GM18526 (cell line): ENCODE measurements around the gene SLC39A11.

Source experiments
- POLR2A ChIP-seq: IDR thresholded peaks from 3 replicates; pipeline ENCODE4 v1.6.1; 2011; ENCODE audit not compliant: insufficient read length; ENCODE audit errors: extremely low read depth

The SLC39A11 gene

DNA sequence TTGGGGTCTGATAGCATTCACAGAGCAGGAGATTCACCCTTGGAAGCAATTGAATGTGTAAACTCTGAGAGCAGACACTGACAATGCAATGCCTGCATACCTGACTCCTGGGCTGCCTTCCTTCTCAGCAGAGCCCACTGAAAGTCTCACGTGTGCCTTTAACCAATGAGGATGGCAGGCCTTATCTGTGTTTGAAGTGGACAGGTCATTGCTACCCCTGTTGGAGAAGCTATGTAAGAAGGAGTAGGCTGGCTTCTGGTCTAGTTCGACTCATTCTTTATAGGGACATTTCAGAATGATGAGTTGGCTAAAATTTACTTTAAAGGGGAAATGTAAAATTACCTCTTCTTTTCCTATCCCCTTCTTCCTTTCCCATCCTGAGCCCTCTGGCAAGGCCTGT lies 446.3 kb downstream of the SLC39A11 start:
- TF ChIP-seq POLR2A = no peak

DNA sequence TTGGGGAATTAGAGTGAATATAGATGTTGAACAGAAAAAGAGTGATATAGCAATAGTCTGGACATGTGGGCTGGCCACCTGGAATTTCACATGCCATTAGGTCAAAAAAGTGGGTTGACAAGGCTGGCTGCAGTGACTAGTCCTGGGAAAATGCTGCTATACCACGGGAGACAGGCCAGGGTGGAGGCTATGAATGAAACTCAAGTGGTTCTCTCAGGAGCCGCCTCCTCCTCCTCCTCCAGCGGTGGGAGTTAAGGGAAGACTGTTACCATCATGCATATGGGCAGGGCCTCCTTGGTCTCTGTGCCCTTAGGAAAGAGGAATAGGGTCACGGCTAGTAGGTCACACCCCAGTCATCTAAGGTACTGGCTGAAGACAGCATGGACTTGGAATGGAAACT lies 448.0 kb downstream of the SLC39A11 start:
- TF ChIP-seq POLR2A = no peak

DNA sequence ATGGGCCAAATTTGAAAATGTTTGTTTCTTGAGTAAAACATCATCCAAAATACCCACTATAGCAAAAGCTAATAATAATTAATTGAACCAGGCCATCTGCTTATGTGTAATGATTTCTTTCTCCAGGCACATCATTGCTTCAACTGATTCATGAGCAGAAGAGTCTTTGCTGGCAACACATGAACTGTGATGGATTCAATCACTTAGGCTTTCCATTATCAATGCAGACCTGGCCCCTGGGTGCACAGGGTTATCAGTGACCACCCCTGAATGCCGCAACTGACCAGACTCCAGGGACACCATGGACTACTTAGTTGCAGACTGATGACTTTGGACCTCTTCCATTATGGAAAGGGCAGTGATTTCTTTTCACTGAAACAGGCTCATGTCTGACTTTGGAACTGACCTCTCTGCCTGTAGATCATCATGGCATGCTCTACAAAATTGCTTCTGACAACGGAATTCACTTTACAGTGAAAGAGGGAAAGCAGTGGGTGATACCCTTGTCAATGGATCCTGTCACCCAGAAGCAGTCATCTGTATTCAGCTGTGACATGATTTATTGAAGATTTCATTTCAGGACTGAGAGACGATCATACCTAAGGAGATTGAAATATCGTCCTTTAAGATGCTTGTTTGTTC lies 448.8 kb downstream of the SLC39A11 start:
- TF ChIP-seq POLR2A = no peak

DNA sequence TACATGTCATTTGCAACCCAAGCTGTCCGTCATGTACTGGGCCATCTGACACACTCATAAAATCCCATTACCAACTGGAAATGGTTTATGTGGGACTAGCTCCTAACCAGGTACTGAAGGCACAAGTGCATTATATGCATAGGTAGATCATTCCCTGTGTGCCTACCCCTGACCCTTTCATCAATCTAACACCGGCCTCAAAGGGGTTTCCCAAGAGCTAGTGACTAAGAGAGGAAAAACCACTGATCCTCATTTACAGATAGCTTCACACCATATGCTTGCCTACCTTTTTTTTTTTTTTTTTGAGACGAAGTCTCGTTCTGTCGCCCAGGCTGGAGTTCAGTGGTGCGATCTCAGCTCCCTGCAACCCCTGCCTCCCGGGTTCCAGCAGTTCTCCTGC lies 449.8 kb downstream of the SLC39A11 start:
- TF ChIP-seq POLR2A = no peak

DNA sequence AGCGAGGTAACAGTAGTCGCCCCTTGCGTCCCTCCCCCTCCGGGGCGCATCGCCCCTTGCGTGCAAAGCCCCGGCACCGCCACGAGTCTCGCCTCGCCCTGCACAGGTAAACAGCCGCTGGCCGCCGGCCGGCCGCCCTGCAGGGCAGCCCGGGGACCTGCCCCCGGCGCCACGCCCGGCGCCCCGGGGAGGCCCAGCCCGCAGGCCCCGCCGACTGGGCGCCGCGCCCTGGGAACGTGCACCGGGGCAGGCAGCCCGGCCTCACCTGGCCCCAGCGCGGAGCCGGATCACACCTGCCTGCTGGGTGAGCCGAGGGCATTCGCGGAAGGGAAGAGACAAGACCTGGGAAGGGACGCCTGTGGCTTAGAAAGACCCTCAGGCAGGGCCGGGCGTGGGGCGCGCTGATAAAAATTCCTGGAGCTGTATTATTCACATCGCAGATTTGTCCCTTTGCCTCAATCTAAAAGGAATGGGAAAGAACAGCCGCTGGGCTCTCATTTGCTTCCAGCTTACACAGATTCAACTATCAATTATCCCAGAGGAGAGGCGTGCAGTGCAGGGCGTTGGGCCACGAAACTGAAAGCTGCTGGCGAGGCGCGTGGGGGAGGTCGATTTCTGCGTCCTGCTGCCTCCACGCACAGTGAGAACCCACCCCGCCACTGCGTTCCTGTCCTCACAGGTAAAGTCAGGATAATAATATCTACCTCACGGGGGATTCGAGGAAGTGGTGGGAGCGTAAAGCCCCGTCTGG lies 451.9 kb downstream of the SLC39A11 start:
- no peak for TF ChIP-seq POLR2A

DNA sequence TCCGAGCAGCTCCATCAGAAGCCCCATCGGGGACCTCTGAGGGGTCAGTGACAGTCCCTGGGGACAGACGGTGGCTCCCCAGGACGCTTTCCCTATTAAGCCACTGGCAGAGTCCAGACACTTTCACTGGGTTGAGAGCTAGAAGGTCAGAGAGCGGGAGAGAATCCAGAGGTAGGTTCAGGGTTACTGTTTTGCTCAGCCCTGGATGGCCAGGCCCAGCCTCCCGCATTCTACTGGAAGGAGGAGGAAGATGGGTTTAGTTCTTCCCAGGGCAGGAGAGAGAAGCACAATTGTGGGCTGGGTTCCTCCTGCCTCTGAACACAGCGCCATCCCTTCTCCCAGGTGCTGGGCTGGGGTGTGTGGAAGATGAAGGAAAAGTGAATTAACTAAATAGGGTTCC lies 452.8 kb downstream of the SLC39A11 start:
- no peak for TF ChIP-seq POLR2A

DNA sequence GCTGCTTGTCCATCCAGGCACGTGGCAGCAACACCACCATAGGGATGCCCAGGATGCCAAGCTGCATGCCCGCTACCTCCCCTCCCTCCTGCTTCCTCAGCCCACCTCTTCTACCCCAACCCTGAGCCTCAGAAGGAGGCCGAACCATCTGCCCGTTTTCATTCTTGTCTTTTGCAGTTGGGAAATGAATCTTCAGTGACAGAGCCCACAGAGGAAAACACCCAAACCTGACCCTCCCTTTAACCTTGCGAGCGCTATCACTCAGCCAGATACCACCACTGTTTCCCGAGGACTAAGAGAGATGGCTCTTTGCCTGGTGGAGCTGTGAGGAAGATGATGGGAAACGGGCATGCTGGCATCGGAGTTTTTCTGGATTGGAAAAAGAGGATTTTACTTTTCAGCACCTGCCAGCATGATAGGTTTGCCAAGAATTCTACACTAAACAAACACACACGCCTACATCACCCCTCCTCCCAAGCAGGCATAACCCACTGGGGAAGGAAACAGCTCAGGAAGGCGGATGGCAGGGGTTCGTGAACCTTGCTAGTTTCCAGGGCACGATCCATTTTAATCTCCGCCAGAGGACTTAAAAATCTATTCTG lies 457.4 kb downstream of the SLC39A11 start:
- no peak for TF ChIP-seq POLR2A

DNA sequence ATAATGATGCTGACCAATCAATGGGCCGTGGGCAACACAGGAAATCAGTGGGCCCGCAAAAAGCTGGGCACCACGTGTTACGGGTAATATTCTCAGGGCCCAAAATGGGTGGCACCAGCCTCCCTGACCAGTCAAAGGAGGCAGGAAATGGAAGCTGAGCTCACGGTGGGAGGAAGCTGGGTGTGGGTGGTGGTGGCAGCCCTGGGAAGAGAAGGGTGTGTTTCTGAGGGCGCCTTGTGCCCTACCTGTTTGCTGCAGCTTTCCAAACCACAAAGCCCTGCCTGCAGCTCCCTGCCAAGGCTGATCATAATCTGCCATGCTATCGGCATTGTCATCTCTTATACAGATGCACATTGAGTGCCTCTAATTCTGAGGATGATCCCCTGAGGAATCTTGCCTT lies 457.9 kb downstream of the SLC39A11 start:
- no peak for TF ChIP-seq POLR2A

DNA sequence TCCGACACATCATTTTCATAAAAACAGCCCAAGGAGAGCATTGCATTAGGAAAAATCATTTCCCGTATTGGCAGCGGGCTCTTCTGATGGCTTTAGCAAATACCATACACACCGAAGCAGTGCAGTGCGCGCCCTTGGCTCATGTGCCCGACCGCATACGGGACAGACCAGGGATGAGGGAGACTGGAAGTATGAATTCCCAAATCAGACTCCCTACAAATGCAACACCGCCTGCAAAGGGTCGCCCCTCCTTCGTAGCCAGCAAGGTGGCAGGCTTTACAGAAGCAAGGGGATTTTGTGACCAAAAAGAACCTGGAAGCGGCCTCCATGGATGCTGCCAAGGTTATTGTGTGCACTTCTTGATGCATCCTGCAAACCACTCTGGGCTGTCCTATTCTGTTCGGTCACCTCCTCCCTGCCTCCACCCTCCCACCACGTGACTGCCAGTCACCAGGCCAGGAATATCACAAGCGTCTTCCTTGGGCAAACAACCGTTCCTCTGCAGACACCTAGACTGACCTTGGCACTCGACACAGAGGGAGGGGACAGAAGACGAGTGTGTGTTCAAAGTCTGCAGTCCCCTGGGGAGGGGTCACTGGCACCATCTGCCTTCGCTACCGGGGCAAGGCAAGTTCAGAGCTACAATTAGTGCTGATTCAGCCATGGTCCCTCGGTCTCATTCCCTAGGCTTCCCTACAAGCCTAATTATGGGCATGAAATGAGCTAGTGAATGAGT lies 460.4 kb downstream of the SLC39A11 start:
- no peak for TF ChIP-seq POLR2A

DNA sequence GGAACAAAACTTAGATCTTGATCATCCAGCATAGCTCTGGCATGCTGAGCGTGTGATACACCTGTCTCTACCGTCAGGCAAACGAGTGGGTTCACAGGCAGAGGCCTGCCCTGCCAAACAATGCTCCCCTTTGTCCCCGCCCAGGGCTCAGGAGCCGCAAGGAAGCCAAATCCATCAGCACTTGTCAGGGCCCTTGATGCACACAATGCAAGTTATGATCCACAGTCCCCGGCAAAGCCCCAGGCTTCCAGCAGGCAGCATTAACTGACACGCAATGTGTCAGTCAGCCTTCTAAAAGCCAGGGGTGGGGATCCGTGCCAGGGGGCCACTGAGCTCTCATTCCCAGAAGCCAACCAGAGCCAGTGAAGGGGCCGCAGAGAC lies 460.9 kb downstream of the SLC39A11 start:
- TF ChIP-seq POLR2A = no peak

DNA sequence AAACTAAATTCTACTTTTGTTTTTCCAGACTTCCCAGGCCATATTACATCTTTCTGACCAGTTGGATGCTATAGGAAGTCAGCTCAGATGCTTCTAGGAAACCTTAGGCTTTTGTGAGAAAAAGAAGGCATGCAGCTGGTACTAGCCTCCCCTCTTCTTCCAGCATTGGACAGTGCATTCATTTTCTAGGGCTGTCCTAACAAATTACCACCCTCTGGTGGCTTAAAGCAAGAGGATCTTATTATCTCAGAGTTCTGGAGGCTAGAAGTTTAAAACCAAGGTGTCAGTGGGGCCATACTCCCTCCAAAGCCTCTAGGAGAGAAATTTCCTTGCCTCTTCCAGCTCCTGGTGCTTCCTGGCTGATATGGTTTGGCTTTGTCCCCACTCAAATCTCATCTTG lies 467.8 kb downstream of the SLC39A11 start:
- TF ChIP-seq POLR2A = no peak

DNA sequence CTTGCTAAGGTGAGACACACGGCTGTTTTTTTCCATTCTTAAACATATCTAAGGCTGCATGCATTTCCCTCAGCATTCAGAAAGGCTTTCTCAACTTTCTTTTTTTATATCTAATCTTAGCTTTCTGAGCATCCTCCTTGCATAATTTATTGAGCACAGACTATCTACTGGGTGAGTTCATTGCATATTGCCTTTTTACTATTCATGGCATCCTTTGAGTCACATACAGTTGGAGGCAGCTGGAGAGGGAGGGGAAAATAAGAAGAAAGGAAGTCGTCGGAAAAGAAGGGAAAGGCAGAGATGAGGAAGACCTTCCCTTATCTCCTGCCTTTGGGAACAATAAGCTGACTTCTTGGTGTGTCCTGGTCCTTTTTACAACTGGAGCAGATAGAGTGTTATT lies 468.3 kb downstream of the SLC39A11 start:
- TF ChIP-seq POLR2A = no peak

DNA sequence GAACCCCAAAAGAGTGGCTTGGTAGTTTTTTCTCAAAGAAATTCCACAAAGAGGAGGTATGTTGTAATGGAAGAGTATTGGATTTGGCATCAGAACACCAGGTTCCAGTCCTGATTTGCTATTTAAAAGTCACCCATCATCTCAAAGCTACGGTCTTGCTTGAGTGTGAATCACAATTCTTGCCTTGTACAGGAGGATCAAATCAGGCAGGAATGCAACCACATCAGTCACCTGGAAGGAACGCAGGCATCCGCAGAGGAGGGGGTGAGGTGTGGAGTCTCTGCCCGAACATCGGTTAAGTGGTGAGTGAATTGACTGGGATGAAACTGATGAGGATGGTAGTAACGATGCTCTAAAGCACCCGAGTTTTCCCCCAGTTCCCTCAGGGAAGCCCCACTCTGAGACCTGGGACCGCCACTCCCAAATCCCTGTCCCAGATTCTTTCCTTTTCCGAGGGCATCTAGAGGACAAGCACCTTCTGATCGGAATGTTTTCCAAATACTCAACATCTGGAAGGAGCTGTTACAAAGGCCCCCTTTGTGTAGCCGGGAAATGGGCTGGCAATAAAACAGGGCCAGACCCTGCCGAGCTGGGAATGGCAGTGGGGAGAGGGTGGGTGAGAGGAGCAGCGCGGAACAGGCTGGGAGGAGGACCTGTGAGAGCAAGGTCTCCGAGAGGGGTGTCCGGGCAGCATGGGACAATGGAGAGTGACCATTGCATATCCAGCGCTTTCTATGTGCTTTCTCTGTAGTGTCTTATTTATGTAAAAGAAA lies 469.6 kb downstream of the SLC39A11 start:
- TF ChIP-seq POLR2A = no peak

DNA sequence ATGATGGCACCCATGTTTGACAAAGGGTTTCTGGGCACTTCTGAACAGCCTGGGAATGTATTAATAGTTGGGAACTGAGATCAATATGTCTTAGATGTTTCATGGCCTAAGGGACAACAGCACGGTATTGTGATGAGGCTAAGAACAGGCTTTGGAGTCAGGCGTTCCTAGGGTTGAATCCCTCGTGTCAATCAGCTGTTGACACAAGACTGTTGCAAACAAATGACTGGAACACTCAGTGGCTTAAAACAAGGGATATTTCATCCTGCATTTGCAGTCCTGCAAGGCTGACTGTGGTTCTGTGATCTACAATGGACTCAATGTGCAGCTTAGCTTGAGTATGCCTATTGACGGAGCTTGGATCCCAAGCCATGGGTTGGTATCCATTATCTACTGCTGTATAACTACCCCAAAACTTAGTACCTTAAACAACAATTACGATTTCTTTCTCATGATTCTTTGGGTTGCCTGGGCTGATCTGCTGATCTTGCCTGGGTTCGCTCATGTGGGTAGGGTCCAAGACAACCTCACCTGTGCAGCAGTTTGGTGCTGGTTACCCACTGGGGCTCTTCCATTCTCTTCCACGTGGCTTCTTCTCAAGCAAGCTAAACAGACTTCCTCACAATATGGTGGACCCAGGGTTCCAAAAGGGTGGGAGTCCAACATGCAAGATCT lies 472.4 kb downstream of the SLC39A11 start:
- no peak for TF ChIP-seq POLR2A
